Liver (tissue), 9 donors: ENCODE measurements around the gene PHF2. TPM values are rescaled to one million over a fixed set of nuclear protein-coding genes. Genes with fewer than 3 reads are reported as not detected.

Experiments
- DNase-seq: peaks from one replicate; pipeline ENCODE4 v3.0.0-alpha.2; 2017; ENCODE audit warnings: low spot score
- H3K27ac ChIP-seq, 2 donors: one replicate each; pipeline ENCODE4 v1.7.0; 2013; ENCODE audit warnings: inconsistent platforms in 2 of 2, low read length in 2 of 2, control low read depth in 1 of 2, low read depth in 1 of 2, mild to moderate bottlenecking in 1 of 2
- H3K27me3 ChIP-seq, 4 donors: one replicate each; pipeline versions ENCODE4 v1.6.1 to v1.7.0; 2013; ENCODE audit warnings: low read length in 3 of 4, inconsistent platforms in 1 of 4, mild to moderate bottlenecking in 1 of 4, moderate library complexity in 1 of 4; ENCODE audit not compliant: control insufficient read depth in 4 of 4, insufficient read depth in 4 of 4
- H3K36me3 ChIP-seq, 4 donors: one replicate each; pipeline versions ENCODE4 v1.6.1 to v1.7.0; 2013; ENCODE audit warnings: low read length in 3 of 4, mild to moderate bottlenecking in 3 of 4, low read depth in 1 of 4, moderate library complexity in 1 of 4; ENCODE audit not compliant: control insufficient read depth in 4 of 4, insufficient read depth in 3 of 4
- H3K4me1 ChIP-seq, 4 donors: one replicate each; pipeline versions ENCODE4 v1.6.1 to v1.7.0; 2013; ENCODE audit warnings: low read length in 3 of 4, mild to moderate bottlenecking in 3 of 4, moderate library complexity in 1 of 4; ENCODE audit not compliant: control insufficient read depth in 4 of 4, insufficient read depth in 4 of 4
- H3K4me3 ChIP-seq, 3 donors: one replicate each; pipeline versions ENCODE4 v1.6.1 to v1.7.0; 2013; ENCODE audit warnings: low read length in 3 of 3, control low read depth in 1 of 3, low read depth in 1 of 3, mild to moderate bottlenecking in 1 of 3
- H3K9ac ChIP-seq, 2 donors: one replicate each; pipeline ENCODE4 v1.7.0; 2013; ENCODE audit warnings: low read length in 2 of 2, mild to moderate bottlenecking in 2 of 2, moderate library complexity in 2 of 2, control low read depth in 1 of 2, low read depth in 1 of 2
- H3K9me3 ChIP-seq, 4 donors: one replicate each; pipeline versions ENCODE4 v1.6.1 to v1.7.0; 2013; ENCODE audit warnings: low read length in 3 of 4; ENCODE audit not compliant: control insufficient read depth in 4 of 4
- EGR1 ChIP-seq, 2 donors: IDR thresholded peaks; 2 replicates each; pipeline ENCODE4 v1.6.1; 2016 to 2018; ENCODE audit warnings: antibody characterized with exemption in 2 of 2, low read depth in 2 of 2
- FOXA1 ChIP-seq: IDR thresholded peaks from 2 replicates; pipeline ENCODE4 v1.6.1; 2016; ENCODE audit warnings: antibody characterized with exemption
- FOXA2 ChIP-seq: IDR thresholded peaks from 2 replicates; pipeline ENCODE4 v1.6.1; 2016; ENCODE audit warnings: antibody characterized with exemption
- GABPA ChIP-seq, 2 donors: IDR thresholded peaks in 1 of 2; conservative IDR thresholded peaks in 1 of 2; 2 replicates each; pipeline ENCODE4 v1.6.1; 2016; ENCODE audit warnings: antibody characterized with exemption in 2 of 2, mild to moderate bottlenecking in 1 of 2, moderate library complexity in 1 of 2
- HNF4A ChIP-seq, 2 donors: conservative IDR thresholded peaks; 2 replicates each; pipeline ENCODE4 v1.6.1; 2016; ENCODE audit warnings: antibody characterized with exemption in 2 of 2, mild to moderate bottlenecking in 2 of 2
- HNF4G ChIP-seq: IDR thresholded peaks from 2 replicates; pipeline ENCODE4 v1.6.1; 2016; ENCODE audit warnings: antibody characterized with exemption
- RXRA ChIP-seq, 2 donors: IDR thresholded peaks; 2 replicates each; pipeline ENCODE4 v1.6.1; 2017 to 2018; ENCODE audit warnings: antibody characterized with exemption in 2 of 2, mild to moderate bottlenecking in 1 of 2
- SP1 ChIP-seq: IDR thresholded peaks from 2 replicates; pipeline ENCODE4 v1.6.1; 2018; ENCODE audit warnings: antibody characterized with exemption, mild to moderate bottlenecking
- TAF1 ChIP-seq: conservative IDR thresholded peaks from 2 replicates; pipeline ENCODE4 v1.6.1; 2016; ENCODE audit warnings: antibody characterized with exemption, mild to moderate bottlenecking
- WGBS: extraction: QIAGEN DNeasy Blood & Tissue Kit; methylation state at CpG from one replicate; pipeline ENCODE4 v1.1.7; 2013; 5-methylcytosine and 5-hydroxymethylcytosine counted together
- polyA plus RNA-seq, 2 donors: library from polyadenylated mRNA; stranded (reverse) in 1 of 2; unstranded in 1 of 2; fragments of 200-250 nt in 1 of 2; fragments of >200 nt in 1 of 2; fragmentation: Nextera tagmentation in 1 of 2; extraction: Ambion mirVana in 1 of 2; gene quantifications; one replicate each; pipeline versions ENCODE4 v1.2.1 to v1.2.3, GENCODE V29; 2013 to 2015
- total RNA-seq, 2 donors: library from RNA; depleted of rRNA; stranded (reverse); fragments of >200 nt; gene quantifications; one replicate each; pipeline ENCODE4 v1.2.3, GENCODE V29; 2014
- TF ChIP-seq, protein P1 (sequence below): IDR thresholded peaks from 2 replicates; pipeline ENCODE4 v1.6.1; 2016; ENCODE audit warnings: antibody characterized with exemption
- TF ChIP-seq, protein P2 (sequence below): IDR thresholded peaks from 2 replicates; pipeline ENCODE4 v1.6.1; 2016; ENCODE audit warnings: antibody characterized with exemption
- TF ChIP-seq, protein P3 (sequence below): IDR thresholded peaks from 2 replicates; pipeline ENCODE4 v1.6.1; 2016; ENCODE audit warnings: antibody characterized with exemption
- TF ChIP-seq, protein P4 (sequence below): fragments of 150-350 bp; IDR thresholded peaks from 2 replicates; pipeline ENCODE4 v1.5.1; 2017; ENCODE audit warnings: improper control_type of control experiment, low read depth, low read length; ENCODE audit not compliant: missing input control
- TF ChIP-seq, protein P5 (sequence below): IDR thresholded peaks from 2 replicates; pipeline ENCODE4 v1.6.1; 2016; ENCODE audit warnings: antibody characterized with exemption, mild to moderate bottlenecking
- donor health status: healthy.
- donor health status: healthy.
- donor health status: healthy.
- donor health status: healthy.
- donor health status: healthy.

PHF2 gene
- 1 to 10 TPM; 8.1 to 8.6 TPM for total RNA-seq
- polyA plus RNA-seq, result 1 to 10 TPM; 2.3 to 5.2 TPM

DNA sequence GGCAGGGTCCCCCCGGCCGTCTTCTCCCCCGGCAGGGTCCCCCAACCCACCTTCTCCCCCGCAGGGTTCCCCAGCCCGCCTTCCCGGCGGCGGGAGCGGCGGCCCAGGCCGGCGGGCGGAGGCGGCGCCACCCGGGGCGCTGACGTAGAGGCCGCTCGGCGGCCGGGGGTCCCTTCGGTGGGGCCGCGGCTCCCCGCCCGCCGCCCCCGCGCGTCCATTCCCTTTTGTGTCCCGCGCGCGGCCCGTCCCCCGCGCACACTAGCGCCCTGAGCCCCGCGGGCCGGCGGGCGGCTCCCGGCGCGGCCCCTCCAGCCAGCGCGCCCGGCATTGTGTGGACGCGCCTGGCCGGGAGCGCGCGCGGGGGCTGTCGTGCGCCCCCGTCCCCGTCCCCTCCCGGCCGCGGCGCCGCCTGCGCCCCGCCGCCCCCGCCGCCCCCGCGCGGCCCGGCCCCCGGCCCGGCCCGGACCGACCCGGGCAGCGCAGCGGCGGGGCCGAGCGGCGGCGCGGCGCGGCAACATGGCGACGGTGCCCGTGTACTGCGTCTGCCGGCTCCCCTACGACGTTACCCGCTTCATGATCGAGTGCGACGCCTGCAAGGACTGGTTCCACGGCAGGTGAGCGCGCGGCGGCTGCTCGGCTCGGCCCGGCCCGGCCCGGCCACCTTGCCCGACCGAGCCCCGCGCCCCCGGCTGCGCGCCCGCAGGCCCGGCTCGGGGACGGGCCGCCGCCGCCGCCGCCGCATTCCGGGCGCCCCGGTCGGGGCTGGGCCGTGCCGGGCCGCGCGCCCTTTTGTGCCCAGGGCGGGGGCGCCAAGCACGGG is at the start of gene PHF2:
TSS of gene PHF2 (plus strand) at position 327 of the 820 bp plus-strand sequence. CDS start at position 517, 190 bp downstream.
- peak within 1 kb of the TSS; percentile 16 to 58 for H3K9ac ChIP-seq
- H3K27ac ChIP-seq, result peak within 1 kb of the TSS; percentile 76 to 83
- TF ChIP-seq EGR1 (IDR thresholded peaks at IDR 0.05; ENCODE audit: low read depth in 2 of 2) (no peak), GABPA (IDR thresholded peaks at IDR 0.05 in 1 of 2, conservative IDR thresholded peaks at IDR 0.05 in 1 of 2) (no peak)
- TF ChIP-seq, protein P1, sequence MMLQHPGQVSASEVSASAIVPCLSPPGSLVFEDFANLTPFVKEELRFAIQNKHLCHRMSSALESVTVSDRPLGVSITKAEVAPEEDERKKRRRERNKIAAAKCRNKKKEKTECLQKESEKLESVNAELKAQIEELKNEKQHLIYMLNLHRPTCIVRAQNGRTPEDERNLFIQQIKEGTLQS, result no peak
- DNase-seq, result no peak
- no peaks in the 10 kb centered on the region for H3K27me3 ChIP-seq
- WGBS, result under 1% methylated on average over 140 of the region's 140 CpGs
- peaks cover 13 to 42% (median 35%) of the 10 kb centered on the region in 4 donors for H3K4me1 ChIP-seq
- no peaks in the 10 kb centered on the region for H3K36me3 ChIP-seq
- H3K9me3 ChIP-seq, result no peaks in the 10 kb centered on the region
- H3K4me3 ChIP-seq, result peak within 1 kb of the TSS; percentile 56 to 87 (median 71)

DNA sequence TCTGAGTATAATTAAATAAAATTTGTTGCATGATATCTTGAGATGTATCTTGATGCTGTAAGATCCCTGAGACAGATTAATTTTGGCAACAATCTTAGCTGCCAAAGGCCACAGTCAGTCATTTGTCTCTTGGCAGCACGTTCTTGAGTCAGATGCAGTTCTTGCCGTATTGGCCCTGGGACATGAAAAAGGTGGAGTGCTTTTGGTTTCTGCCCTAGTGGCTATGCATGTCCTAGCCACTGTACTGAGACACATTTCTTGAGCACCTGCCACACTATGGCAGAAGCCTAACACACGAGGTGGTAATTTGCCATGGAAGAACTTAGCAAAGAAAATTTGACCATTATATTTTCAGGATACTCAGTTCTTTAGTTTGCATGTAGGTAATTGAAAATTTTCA is 45.0 kb upstream of the PHF2 start:
- WGBS, result 84% methylated on average over 3 of the region's 3 CpGs
- Histone ChIP-seq H3K4me3 (no peak overlapping the region), H3K4me1 (no peaks in the 10 kb centered on the region), H3K9me3 (no peaks in the 10 kb centered on the region), H3K27ac (no peak overlapping the region), H3K9ac (no peak overlapping the region), H3K36me3 (peaks cover 10 to 50% (median 44%) of the 10 kb centered on the region in 4 donors), H3K27me3 (no peaks in the 10 kb centered on the region)
- no peak for DNase-seq
- TF ChIP-seq, protein P2, sequence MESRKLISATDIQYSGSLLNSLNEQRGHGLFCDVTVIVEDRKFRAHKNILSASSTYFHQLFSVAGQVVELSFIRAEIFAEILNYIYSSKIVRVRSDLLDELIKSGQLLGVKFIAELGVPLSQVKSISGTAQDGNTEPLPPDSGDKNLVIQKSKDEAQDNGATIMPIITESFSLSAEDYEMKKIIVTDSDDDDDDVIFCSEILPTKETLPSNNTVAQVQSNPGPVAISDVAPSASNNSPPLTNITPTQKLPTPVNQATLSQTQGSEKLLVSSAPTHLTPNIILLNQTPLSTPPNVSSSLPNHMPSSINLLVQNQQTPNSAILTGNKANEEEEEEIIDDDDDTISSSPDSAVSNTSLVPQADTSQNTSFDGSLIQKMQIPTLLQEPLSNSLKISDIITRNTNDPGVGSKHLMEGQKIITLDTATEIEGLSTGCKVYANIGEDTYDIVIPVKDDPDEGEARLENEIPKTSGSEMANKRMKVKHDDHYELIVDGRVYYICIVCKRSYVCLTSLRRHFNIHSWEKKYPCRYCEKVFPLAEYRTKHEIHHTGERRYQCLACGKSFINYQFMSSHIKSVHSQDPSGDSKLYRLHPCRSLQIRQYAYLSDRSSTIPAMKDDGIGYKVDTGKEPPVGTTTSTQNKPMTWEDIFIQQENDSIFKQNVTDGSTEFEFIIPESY, result no peak
- no peak for TF ChIP-seq FOXA2
- TF ChIP-seq, protein P3, sequence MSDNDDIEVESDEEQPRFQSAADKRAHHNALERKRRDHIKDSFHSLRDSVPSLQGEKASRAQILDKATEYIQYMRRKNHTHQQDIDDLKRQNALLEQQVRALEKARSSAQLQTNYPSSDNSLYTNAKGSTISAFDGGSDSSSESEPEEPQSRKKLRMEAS, result no peak
- no peak for TF ChIP-seq HNF4G
- no peak for TF ChIP-seq HNF4A (conservative IDR thresholded peaks at IDR 0.05)
- TF ChIP-seq TAF1, result no peak
- no peak for TF ChIP-seq GABPA (IDR thresholded peaks at IDR 0.05 in 1 of 2, conservative IDR thresholded peaks at IDR 0.05 in 1 of 2)
- no peak for TF ChIP-seq SP1
- TF ChIP-seq, protein P4, sequence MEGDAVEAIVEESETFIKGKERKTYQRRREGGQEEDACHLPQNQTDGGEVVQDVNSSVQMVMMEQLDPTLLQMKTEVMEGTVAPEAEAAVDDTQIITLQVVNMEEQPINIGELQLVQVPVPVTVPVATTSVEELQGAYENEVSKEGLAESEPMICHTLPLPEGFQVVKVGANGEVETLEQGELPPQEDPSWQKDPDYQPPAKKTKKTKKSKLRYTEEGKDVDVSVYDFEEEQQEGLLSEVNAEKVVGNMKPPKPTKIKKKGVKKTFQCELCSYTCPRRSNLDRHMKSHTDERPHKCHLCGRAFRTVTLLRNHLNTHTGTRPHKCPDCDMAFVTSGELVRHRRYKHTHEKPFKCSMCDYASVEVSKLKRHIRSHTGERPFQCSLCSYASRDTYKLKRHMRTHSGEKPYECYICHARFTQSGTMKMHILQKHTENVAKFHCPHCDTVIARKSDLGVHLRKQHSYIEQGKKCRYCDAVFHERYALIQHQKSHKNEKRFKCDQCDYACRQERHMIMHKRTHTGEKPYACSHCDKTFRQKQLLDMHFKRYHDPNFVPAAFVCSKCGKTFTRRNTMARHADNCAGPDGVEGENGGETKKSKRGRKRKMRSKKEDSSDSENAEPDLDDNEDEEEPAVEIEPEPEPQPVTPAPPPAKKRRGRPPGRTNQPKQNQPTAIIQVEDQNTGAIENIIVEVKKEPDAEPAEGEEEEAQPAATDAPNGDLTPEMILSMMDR, result no peak

DNA sequence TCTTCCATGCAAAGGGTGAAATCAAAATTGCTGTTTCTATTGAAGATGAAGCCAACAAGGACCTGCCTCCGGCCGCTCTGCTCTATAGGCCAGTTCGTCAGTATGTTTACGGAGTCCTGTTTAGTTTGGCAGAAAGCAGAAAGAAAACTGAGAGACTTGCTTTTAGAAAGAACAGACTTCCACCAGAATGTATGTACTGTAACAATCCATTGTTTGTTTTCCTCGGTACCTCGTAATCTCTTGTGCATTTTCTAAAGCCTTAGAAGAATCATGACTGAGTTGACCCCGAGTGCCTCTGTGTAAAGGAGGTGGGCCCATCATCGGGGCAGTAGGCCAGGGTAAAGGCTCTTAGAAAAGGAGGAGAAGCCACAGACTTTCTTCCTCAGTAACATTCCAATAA is 44.2 kb upstream of the PHF2 start:
- no peak for TF ChIP-seq RXRA (IDR thresholded peaks at IDR 0.05)
- TF ChIP-seq HNF4G, result no peak
- TF ChIP-seq, protein P2, result no peak
- TF ChIP-seq FOXA1, result no peak
- TF ChIP-seq, protein P5, sequence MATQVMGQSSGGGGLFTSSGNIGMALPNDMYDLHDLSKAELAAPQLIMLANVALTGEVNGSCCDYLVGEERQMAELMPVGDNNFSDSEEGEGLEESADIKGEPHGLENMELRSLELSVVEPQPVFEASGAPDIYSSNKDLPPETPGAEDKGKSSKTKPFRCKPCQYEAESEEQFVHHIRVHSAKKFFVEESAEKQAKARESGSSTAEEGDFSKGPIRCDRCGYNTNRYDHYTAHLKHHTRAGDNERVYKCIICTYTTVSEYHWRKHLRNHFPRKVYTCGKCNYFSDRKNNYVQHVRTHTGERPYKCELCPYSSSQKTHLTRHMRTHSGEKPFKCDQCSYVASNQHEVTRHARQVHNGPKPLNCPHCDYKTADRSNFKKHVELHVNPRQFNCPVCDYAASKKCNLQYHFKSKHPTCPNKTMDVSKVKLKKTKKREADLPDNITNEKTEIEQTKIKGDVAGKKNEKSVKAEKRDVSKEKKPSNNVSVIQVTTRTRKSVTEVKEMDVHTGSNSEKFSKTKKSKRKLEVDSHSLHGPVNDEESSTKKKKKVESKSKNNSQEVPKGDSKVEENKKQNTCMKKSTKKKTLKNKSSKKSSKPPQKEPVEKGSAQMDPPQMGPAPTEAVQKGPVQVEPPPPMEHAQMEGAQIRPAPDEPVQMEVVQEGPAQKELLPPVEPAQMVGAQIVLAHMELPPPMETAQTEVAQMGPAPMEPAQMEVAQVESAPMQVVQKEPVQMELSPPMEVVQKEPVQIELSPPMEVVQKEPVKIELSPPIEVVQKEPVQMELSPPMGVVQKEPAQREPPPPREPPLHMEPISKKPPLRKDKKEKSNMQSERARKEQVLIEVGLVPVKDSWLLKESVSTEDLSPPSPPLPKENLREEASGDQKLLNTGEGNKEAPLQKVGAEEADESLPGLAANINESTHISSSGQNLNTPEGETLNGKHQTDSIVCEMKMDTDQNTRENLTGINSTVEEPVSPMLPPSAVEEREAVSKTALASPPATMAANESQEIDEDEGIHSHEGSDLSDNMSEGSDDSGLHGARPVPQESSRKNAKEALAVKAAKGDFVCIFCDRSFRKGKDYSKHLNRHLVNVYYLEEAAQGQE, result no peak
- TF ChIP-seq, protein P1, result no peak
- TF ChIP-seq SP1, result no peak
- no peak for TF ChIP-seq EGR1 (IDR thresholded peaks at IDR 0.05; ENCODE audit: low read depth in 2 of 2)
- H3K9me3 ChIP-seq, result no peaks in the 10 kb centered on the region
- H3K27ac ChIP-seq, result no peak overlapping the region
- H3K9ac ChIP-seq, result no peak overlapping the region
- no peaks in the 10 kb centered on the region for H3K4me1 ChIP-seq
- H3K36me3 ChIP-seq, result peaks cover 10 to 47% (median 44%) of the 10 kb centered on the region in 4 donors
- no peaks in the 10 kb centered on the region for H3K27me3 ChIP-seq
- no peak overlapping the region for H3K4me3 ChIP-seq
- 87% methylated on average over 8 of the region's 8 CpGs for WGBS
- DNase-seq, result no peak
